Measurements from ENCODE around the gene TMEM134. TPM values are rescaled to one million over a fixed set of nuclear protein-coding genes. Genes with fewer than 3 reads are reported as not detected.
"Not testable (repeated sequence)": the region's sequence is repeated elsewhere in the genome, so short reads cannot be mapped to it uniquely, and the experiment has no call there.

The TMEM134 gene
- total and polyA plus RNA-seq, 4 donors = 10.2 to 86.9 (median 63.5) TPM

GRCh38 chr11:67466367-67466766 is 2.7 kb downstream of the TMEM134 start:
- H3K4me1 ChIP-seq (ENCODE audit: control insufficient read depth in 4 of 4, insufficient read depth in 4 of 4, low read length in 3 of 4) = peaks cover 19 to 43% (median 31%) of the 10 kb centered on the region in 4 donors

GRCh38 chr11:67465530-67465929 is 3.5 kb downstream of the TMEM134 start:
- H3K36me3 ChIP-seq (ENCODE audit: control insufficient read depth in 4 of 4, insufficient read depth in 3 of 4, low read depth in 1 of 4, low read length in 3 of 4); H3K9me3 ChIP-seq (ENCODE audit: control insufficient read depth in 4 of 4, low read length in 3 of 4); DNase-seq (ENCODE audit: low spot score); H3K27me3 ChIP-seq (ENCODE audit: control insufficient read depth in 4 of 4, insufficient read depth in 4 of 4, low read length in 3 of 4): not testable (repeated sequence)
- Histone ChIP-seq H3K4me3 (ENCODE audit: low read depth in 1 of 3, low read length in 3 of 3) (peak overlapping the region in 2 of 3 donors; percentile 72 to 82), H3K4me1 (ENCODE audit: control insufficient read depth in 4 of 4, insufficient read depth in 4 of 4, low read length in 3 of 4) (peaks cover 19 to 43% (median 31%) of the 10 kb centered on the region in 4 donors), H3K9ac (ENCODE audit: low read depth in 1 of 2, low read length in 2 of 2) (peak overlapping the region in 1 of 2 donors; percentile 22), H3K27ac (ENCODE audit: low read depth in 1 of 2, low read length in 2 of 2) (peak overlapping the region; percentile 73 to 95)
- 53% methylated on average over 2 of the region's 2 CpGs for WGBS

More at GRCh38 chr11:67466367-67466766, 2.7 kb downstream of the TMEM134 start:
- no peaks in the 10 kb centered on the region for H3K36me3 ChIP-seq (ENCODE audit: control insufficient read depth in 4 of 4, insufficient read depth in 3 of 4, low read depth in 1 of 4, low read length in 3 of 4)
- TF ChIP-seq HNF4A (conservative IDR thresholded peaks at IDR 0.05) = peak in 1 of 2 donors; percentile 14
- peak; percentile 57 for TF ChIP-seq SP1 (IDR thresholded peaks at IDR 0.05)
- peak in 1 of 2 donors; percentile 13 for TF ChIP-seq RAD21 (IDR thresholded peaks at IDR 0.05)
- no peak for TF ChIP-seq HNF4G (IDR thresholded peaks at IDR 0.05)
- TF ChIP-seq RXRA (IDR thresholded peaks at IDR 0.05) = peak in 1 of 2 donors; percentile 9
- H3K27me3 ChIP-seq (ENCODE audit: control insufficient read depth in 4 of 4, insufficient read depth in 4 of 4, low read length in 3 of 4) = no peaks in the 10 kb centered on the region
- no peak overlapping the region for H3K9ac ChIP-seq (ENCODE audit: low read depth in 1 of 2, low read length in 2 of 2)
- no peaks in the 10 kb centered on the region for H3K9me3 ChIP-seq (ENCODE audit: control insufficient read depth in 4 of 4, low read length in 3 of 4)
- peak overlapping the region; percentile 47 to 48 for H3K27ac ChIP-seq (ENCODE audit: low read depth in 1 of 2, low read length in 2 of 2)
- no peak overlapping the region for H3K4me3 ChIP-seq (ENCODE audit: low read depth in 1 of 3, low read length in 3 of 3)
- WGBS = 71% methylated on average over 5 of the region's 5 CpGs
- DNase-seq (ENCODE audit: low spot score) = no peak

- 22% methylated on average over 3 of the region's 3 CpGs for WGBS
Observed at GRCh38 chr11:67465189-67465510, 3.9 kb downstream of the TMEM134 start.

GRCh38 chr11:67464411-67465188 is 4.5 kb downstream of the TMEM134 start:
- Histone ChIP-seq H3K36me3 (ENCODE audit: control insufficient read depth in 4 of 4, insufficient read depth in 3 of 4, low read depth in 1 of 4, low read length in 3 of 4) (no peaks in the 10 kb centered on the region), H3K9me3 (ENCODE audit: control insufficient read depth in 4 of 4, low read length in 3 of 4) (no peaks in the 10 kb centered on the region), H3K4me3 (ENCODE audit: low read depth in 1 of 3, low read length in 3 of 3) (peak overlapping the region; percentile 72 to 82 (median 81)), H3K27me3 (ENCODE audit: control insufficient read depth in 4 of 4, insufficient read depth in 4 of 4, low read length in 3 of 4) (no peaks in the 10 kb centered on the region), H3K9ac (ENCODE audit: low read depth in 1 of 2, low read length in 2 of 2) (peak overlapping the region; percentile 22 to 69), H3K4me1 (ENCODE audit: control insufficient read depth in 4 of 4, insufficient read depth in 4 of 4, low read length in 3 of 4) (peaks cover 19 to 42% (median 31%) of the 10 kb centered on the region in 4 donors), H3K27ac (ENCODE audit: low read depth in 1 of 2, low read length in 2 of 2) (peak overlapping the region; percentile 73 to 95)
- WGBS = 9% methylated on average over 56 of the region's 56 CpGs
- peak; percentile 94 for DNase-seq (ENCODE audit: low spot score)
- TF ChIP-seq YY1 (IDR thresholded peaks at IDR 0.05) (peak; percentile 94), JUND (IDR thresholded peaks at IDR 0.05) (no peak), SP1 (IDR thresholded peaks at IDR 0.05) (peak; percentile 14), HNF4A (conservative IDR thresholded peaks at IDR 0.05) (no peak), REST (IDR thresholded peaks at IDR 0.05) (peak; percentile 46), NR2F2 (IDR thresholded peaks at IDR 0.05) (peak; percentile 34), FOXA2 (IDR thresholded peaks at IDR 0.05) (no peak), MAX (IDR thresholded peaks at IDR 0.05) (no peak), HNF4G (IDR thresholded peaks at IDR 0.05) (no peak), GABPA (IDR thresholded peaks at IDR 0.05 in 1 of 2, conservative IDR thresholded peaks at IDR 0.05 in 1 of 2) (peak in 1 of 2 donors; percentile 69), RAD21 (IDR thresholded peaks at IDR 0.05) (peak in 1 of 2 donors; percentile 24), FOXA1 (IDR thresholded peaks at IDR 0.05) (no peak)

More at GRCh38 chr11:67465189-67465510, 3.9 kb downstream of the TMEM134 start:
- H3K9ac ChIP-seq (ENCODE audit: low read depth in 1 of 2, low read length in 2 of 2) = peak overlapping the region; percentile 22 to 69
- H3K36me3 ChIP-seq (ENCODE audit: control insufficient read depth in 4 of 4, insufficient read depth in 3 of 4, low read depth in 1 of 4, low read length in 3 of 4) = no peaks in the 10 kb centered on the region
- DNase-seq (ENCODE audit: low spot score) = no peak
- no peaks in the 10 kb centered on the region for H3K9me3 ChIP-seq (ENCODE audit: control insufficient read depth in 4 of 4, low read length in 3 of 4)
- H3K27me3 ChIP-seq (ENCODE audit: control insufficient read depth in 4 of 4, insufficient read depth in 4 of 4, low read length in 3 of 4) = no peaks in the 10 kb centered on the region
- H3K27ac ChIP-seq (ENCODE audit: low read depth in 1 of 2, low read length in 2 of 2) = peak overlapping the region; percentile 73 to 95
- H3K4me3 ChIP-seq (ENCODE audit: low read depth in 1 of 3, low read length in 3 of 3) = peak overlapping the region; percentile 72 to 82 (median 81)
- H3K4me1 ChIP-seq (ENCODE audit: control insufficient read depth in 4 of 4, insufficient read depth in 4 of 4, low read length in 3 of 4) = peaks cover 19 to 43% (median 31%) of the 10 kb centered on the region in 4 donors
- no peak for TF ChIP-seq EGR1 (IDR thresholded peaks at IDR 0.05; ENCODE audit: low read depth in 2 of 2)
- no peak for TF ChIP-seq ZBTB33 (IDR thresholded peaks at IDR 0.05)
- TF ChIP-seq RXRA (IDR thresholded peaks at IDR 0.05) = no peak
- TF ChIP-seq FOXA2 (IDR thresholded peaks at IDR 0.05) = no peak
- no peak for TF ChIP-seq GABPA (IDR thresholded peaks at IDR 0.05 in 1 of 2, conservative IDR thresholded peaks at IDR 0.05 in 1 of 2)
